GM18517 (cell line): Measurements from ENCODE around the gene GALNT8.
"Not testable (repeated sequence)": the region's sequence is repeated elsewhere in the genome, so short reads cannot be mapped to it uniquely, and the experiment has no call there.

Experiments
- ATAC-seq: cut with Tn5 transposase; IDR thresholded peaks from one replicate; pipeline ENCODE4 v1.9.1; 2021; ENCODE audit warnings: mild to moderate bottlenecking, moderate library complexity; ENCODE audit not compliant: unreplicated experiment

GALNT8 gene, protein sequence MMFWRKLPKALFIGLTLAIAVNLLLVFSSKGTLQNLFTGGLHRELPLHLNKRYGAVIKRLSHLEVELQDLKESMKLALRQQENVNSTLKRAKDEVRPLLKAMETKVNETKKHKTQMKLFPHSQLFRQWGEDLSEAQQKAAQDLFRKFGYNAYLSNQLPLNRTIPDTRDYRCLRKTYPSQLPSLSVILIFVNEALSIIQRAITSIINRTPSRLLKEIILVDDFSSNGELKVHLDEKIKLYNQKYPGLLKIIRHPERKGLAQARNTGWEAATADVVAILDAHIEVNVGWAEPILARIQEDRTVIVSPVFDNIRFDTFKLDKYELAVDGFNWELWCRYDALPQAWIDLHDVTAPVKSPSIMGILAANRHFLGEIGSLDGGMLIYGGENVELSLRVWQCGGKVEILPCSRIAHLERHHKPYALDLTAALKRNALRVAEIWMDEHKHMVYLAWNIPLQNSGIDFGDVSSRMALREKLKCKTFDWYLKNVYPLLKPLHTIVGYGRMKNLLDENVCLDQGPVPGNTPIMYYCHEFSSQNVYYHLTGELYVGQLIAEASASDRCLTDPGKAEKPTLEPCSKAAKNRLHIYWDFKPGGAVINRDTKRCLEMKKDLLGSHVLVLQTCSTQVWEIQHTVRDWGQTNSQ

DNA sequence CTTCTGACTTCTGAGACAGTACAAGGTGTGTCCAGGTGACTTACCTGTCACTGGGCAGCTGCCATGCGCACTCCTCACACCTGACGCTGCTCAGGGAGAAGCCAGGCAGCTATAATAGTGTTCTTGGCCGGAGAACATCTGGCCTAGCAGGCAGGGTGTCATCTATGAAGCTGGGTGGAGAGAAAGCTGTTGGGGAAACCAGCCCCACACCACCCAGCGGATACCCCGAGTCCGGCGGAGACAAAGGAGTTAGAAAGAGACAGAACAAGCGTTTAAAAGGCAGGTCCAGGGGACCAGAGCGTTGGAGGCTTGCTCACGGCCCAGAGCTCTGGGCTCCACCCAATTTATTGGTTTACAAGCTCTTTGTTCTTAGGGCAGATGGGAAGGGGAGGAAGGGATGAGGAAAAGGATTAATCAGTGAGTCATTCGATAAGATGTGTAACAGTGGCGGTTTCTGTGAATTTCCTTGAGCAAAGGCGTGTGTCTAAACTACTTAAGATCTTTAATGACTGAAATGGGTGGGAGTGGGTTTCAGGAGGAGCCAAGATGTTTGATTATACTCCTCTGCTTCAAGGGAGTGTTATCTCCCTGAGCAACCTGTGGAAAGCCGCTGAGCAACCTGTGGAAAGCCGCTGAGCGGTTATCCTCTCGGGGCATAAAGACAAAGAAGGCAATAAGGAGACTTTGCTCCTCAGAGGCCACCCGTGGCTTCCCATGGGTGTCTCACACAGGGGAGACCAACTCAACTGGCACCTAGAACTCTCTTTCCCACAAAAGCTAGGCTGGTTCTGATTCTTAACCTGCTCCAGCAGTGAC is at the start of gene GALNT8:
Gene GALNT8 (plus strand): TSS at position 580 of the 816 bp plus-strand sequence. CDS start 278 bp downstream, outside the sequence.
- no peak for ATAC-seq

DNA sequence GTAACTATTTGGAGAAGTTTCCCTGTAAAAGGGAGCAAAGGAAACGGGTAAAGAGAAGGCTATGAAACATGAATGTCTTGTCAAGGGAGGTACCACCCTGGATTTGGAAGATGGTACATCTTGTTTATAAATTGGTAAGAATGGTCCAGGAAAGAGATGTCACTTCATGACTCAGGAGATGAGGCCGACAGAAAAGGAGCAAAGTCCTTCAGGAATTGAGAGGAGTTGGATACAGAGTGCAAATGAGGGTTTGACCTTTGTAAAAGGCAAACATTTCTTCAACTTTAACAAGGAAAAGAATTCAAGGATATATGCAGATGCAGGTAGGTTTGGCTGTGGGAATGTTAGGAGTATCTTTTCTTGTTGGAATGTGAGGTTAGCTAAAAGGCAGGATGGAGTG is 40.5 kb upstream of the GALNT8 start:
- no peak for ATAC-seq

DNA sequence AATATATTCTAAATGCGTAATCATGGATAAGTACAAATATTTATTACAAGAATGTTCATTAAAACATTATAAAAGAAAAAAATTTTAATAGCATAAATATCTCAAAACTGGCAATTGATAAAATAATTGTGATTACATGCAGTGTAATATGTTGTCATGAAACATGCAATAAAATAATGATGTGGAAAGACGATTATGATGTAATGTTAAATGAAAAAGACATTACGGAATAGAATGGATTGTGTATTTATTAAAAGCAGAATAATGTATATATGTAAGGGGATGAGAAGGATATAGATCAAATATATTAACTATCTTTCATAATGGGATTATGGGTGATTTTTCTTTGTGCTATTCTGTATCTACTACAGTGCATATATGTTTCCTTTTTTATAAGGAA is 38.5 kb upstream of the GALNT8 start:
- no peak for ATAC-seq

DNA sequence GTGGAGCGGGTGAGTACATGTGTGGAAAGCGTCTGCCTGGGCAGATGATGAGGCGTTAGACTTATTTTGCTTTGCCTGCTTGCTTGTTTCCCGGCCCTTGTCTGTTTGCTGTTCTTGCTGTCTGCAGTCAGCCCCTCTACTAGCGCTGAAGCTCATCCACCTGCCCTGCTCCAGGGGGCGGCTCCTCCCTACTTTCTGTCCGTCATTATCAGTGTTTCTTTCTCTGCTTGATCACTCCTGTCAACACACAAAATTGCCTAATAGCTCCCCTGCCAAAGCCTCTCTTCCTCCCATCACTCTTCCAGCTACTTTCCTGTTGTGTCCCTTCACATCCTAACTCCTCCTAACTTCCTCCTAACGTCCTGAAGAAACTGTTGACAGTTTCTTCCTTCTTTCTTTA is 34.9 kb upstream of the GALNT8 start:
- ATAC-seq: no peak

DNA sequence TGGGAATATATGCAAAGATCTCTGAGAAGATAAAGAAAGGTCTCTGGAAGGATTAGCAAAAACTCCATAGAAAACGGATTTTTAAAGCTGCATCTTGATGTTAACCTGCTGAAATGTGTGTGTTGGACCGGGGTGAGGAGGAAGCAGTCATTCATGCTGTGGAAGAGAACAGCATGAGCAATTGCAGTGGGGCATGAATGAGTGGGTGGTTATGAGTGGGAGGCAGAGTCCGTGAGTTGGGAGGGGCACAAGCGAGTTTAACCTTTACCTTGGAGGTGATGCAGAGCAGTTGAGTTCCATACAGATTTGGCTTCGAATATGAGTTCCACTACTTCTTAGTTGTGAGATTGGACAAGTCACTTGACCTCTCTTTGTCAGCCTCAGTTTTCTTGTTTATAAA is 29.4 kb upstream of the GALNT8 start:
- ATAC-seq: no peak

DNA sequence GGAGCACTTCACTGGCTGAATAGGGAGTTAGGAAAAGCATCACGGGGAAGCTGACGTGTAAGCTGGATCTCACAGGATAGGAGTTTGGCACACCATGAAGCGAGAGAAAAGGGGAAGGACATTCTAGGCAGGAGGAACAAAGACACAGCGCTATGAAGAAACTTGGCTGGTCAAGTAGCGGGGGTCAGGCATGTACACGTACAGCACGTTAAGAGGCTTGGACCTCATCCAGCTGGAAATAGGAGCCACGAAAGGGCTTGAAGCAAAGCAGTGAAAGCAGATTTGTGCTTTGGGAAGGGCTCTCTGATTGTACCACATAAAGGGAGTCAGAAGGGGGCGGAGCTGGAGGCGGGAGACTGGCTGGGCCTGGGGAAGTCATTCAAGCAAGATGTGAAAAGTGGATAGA is 19.6 kb upstream of the GALNT8 start:
- no peak for ATAC-seq

DNA sequence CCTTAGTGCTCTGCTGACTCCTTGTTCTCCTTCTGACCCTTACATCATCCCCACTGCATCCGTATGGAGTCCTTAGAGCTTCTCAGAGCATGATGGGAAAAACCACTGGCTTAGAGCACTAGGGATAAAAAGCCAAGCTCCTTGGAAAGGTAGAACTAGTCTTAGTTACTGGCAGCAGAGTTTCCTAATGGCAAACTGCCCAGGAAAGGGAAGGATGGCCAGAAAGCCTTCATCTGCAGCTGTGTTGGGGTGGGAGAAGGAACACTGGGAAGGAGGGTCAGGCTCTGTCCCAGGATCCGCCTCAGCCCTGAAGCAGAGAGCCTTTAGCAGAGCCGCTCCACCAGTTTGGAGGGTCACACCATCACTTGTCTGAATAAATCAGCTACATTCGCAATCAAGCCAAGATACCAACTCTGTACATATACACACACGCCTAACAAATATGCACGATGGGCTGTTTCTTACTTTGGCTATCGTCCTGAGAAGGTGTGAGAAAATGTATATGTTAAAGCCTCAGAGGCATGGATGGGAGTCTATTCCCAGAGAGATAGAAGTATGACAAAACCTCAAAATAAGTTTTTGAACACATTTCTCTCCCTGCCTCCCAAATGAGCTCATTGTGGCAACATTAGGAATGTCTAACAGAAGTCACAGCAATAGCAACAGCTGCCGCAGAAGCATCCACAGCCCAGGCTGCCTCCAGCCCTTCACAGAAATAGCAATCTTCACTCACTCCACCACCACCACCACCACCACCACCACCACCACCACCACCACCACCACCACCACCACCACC is 18.6 kb upstream of the GALNT8 start:
- ATAC-seq: no peak

DNA sequence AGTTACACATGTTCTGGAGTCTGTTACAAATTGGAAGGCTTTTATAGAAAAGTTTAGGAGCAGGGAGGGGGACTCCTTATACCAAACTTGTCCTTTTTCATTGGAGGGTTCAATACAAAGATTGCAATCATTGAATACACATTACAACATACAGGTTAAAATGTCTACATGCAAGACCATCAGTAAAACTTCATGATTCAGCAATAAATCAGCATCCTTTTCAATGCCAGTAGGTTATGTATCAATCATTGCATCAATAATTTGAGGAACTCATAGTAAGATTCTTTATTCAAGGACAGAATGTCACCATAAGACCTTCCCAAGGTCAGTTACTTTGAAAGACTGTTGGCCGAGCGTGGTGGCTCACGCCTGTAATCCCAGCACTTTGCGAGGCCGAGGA is 16.5 kb upstream of the GALNT8 start:
- no peak for ATAC-seq

DNA sequence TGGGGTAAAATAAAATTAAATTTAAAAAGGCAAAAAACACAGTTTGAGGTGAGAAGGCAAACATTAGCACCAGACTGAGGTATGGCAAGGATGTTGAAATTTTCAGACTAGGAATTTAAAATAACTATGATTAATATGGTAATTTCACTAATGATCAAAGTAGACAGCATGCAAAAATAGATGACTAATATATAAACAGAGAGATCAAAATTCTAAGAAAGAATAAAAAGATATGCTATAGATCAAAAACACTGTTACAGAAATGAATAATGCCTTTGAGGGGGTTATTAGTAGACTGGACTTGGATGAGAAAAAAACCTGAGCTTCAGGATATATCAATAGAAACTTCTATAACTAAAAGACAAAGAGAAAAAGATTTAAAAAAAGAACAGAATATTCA is 14.4 kb upstream of the GALNT8 start:
- no peak for ATAC-seq

DNA sequence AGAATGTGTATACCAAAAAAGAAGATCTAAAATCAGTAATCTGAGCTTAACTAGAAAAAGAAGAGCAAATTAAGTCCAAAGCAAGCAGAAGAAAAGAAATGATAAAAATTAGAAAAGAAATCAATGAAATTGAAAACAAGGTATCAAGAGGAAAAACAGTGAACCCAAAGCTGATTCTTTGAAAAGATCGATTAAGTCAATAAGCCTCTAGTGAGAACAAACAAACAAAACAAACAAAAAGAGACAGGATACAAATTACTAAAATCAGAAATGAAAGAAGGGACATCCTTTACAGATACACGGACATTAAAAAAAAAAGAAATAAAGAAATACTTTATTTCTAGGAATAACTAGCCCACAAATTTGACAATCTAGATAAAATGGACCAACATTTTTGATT is 12.9 kb upstream of the GALNT8 start:
- no peak for ATAC-seq

DNA sequence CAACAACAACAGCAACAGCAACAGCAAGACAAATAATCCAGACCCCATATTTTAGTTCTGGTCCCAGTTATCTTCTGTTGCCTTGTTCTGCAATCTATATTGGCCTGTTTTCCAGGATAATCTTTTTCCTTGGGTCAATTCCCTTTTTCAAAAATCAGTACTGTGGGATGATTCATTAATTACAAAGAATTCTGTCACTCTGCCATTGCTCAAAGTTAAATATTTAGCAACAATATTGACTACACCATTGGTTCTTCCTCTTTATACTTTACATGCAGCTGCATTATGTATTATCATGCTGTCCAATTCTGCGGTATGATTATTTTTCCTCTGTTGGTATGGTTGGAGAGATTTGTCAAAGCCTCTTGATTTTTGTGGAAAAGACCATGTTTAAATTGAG is 10.1 kb upstream of the GALNT8 start:
- ATAC-seq: no peak

DNA sequence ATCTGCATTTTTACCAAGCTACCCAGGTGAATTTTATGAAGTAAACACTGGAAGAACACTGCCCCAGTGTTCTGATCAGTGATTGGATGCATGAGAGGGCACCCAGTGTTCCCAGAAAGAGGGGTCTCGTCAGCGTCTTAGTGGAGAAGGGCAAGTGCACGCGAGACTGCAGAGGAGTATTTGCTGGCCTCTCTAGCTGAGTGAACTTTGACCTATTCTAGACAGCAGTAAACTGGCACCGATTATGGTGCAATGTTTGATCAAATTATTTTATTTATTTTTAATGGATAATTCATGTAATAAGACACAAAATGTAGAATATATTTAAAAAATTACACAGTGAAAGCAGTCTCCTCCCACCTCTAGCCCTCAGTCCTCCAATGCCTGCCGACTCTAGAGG is 5.3 kb upstream of the GALNT8 start:
- no peak for ATAC-seq

DNA sequence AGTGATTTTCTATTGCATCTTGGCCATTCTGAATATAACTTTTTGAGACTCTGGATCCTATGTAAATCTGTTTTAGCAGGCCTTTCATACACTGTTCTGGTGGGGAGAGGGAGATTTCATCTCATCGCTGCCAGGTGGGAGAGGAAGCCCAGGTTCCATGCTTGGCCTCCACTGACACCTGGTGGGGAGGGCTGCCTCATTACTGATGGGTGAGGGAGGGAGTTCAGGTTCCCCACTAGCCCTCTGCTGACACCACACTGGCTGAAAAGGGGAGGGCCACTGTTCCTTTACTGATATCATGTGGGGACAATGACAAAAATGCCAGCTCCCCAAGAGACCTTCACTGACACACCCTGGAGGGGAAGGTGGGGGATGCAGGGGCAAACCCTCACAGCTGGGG is 2.4 kb upstream of the GALNT8 start:
- ATAC-seq: no peak

DNA sequence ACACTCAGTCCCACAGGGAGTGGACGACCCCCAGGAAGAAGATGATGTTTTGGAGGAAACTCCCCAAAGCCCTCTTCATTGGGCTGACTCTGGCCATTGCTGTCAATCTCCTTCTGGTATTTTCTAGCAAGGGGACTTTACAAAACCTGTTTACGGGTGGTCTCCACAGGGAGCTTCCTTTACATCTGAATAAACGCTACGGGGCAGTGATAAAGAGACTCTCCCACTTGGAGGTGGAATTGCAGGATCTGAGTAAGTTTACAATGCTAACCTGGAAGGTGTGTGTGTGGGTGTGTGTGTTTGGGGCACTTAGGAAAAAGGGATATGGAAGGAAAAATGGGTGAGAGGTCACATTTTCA is 416 bp downstream of the GALNT8 start:
- no peak for ATAC-seq

DNA sequence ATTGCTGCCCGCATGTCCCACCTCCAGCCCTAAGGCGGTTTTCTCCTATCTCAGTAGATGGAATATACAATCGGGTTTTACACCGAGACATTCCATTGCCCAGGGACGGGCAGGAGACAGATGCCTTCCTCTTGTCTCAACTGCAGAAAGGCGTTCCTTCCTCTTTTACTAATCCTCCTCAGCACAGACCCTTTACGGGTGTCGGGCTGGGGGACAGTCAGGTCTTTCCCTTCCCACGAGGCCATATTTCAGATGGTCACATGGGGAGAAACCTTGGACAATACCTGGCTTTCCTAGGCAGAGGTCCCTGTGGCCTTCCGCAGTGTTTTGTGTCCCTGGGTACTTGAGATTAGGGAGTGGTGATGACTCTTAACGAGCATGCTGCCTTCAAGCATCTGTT is 1.4 kb downstream of the GALNT8 start:
- not testable (repeated sequence) for ATAC-seq

DNA sequence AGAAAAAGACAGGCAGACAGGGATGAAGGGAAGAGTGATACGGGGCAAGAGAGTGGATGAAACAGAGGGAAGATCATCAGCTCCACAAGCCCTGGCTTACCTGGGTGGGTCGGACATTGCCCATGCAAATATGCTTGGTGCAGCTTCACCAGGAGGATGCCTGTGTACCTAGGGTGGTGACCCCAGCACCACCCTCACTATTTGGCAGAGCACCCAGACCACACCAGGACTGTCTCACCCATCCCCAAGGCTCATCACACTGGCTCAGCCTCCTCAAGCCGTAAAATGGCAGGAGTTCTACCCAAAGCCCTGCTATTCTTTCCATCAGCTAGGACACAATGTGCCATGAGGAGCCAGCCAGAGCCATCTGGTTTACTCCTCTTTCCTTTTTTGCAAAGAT is 3.0 kb downstream of the GALNT8 start:
- ATAC-seq: no peak

DNA sequence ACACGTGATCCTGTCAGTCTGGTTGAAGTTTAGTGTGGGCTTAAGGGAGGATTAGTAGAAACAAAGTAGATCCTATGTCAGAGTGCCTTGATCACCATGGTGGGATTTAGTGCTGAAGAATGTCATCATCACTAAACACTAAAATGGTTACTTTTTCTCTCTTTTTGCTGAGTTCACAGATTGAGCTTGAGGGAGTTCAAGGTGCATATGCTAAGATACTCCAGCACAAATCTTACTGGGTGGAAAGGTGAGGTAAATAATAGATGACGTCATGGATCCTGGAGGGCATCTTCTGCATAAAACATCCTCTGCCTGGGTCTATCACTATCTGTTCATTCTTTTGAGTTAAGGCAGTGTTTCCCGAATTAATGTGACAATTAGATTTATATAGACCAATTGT is 4.9 kb downstream of the GALNT8 start:
- ATAC-seq: no peak

DNA sequence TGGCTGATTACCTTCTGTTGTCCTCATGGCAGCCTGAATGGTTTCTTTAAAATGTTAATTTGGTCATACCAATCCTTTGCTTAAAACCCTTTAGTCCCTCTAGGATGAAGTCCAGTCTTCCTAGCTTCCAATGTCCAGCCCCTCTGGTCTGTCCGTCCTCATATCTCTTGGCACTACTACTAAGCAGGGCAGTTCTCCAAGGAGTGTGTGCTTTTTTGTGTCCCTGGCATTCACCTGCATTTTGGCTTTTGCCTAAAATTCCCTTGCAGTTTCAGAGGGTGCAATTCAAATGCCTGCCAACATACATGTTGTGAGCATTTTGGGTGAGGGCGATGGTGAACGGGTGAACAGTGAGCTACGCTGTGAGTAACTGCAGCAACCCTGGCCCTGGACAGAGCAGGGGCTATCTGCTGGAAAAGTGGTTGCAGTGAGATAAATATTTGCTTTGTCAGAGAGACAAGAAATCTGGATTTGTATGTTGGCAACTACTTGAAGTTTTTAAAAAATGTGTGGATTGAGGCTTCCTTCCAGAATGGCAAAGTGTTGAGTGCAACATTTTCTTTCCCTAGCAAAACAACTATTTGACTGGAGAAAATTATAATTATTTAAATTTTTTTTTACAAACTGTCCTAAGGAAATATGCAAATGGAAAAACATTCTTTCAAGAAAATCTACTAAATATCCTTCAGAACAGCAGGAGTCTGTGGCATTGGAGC is 14.6 kb downstream of the GALNT8 start:
- ATAC-seq: no peak

DNA sequence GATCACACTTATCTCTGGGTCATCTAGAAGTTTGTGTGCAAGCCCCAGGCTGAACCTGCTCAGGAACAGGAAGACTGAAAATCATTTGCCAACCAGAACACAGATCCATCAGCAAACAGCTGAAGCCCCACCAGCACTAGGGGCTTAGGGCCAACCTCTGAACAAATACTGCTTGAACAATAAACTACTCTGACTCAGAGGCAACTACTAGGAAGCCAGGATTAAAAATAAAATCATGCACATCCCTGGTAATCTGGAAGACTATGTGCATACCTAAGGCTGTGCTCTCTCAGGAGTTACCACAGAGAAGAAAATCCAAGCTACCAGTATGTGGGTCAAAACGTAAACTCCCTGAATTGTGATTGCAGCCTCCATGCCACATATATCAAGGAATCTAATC is 15.9 kb downstream of the GALNT8 start:
- ATAC-seq: no peak

DNA sequence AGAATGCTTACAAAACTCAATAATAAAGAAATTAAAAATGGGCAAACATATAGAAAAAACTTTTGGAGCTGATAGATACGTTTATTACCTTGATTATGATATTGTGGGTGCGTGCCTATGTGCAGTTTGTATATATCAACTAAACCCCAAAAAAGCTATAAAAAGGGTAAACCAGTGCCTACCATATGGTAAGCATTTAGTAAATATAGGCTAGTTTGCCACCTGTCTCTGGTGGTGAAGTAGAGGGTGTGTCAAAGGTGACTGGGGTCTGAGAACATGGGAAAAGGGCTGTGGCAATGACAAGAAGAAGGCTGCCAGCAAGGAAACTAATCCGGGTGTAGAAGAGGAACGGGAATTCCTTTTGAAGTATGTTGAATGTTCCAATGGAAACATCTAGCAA is 18.3 kb downstream of the GALNT8 start:
- no peak for ATAC-seq
